C4-2B (cell line): ENCODE measurements around the gene MRPL24.
A peak's percentile ranks its signal among the peaks of the same experiment; 100 is the strongest.

ENCODE experiments used
- CTCF ChIP-seq: fragments of 450-650 bp; conservative IDR thresholded peaks from 2 replicates; pipeline ENCODE4 v1.5.1; 2017; ENCODE audit warnings: mild to moderate bottlenecking
- ZFX ChIP-seq: fragments of 450-650 bp; IDR thresholded peaks from 2 replicates; pipeline ENCODE4 v1.6.1; 2017

GRCh38 chr1:156726549-156727226 lies 14.2 kb downstream of the MRPL24 start:
- TF ChIP-seq CTCF = peak; percentile 31
- TF ChIP-seq ZFX = no peak
